Stimulated activated CD4-positive, alpha-beta T cell treated with anti-CD3 and anti-CD28 coated beads, Interleukin-1b, Interleukin-23, amount 100 ng/mL, for 48 hours (primary cell): Measurements from ENCODE around the gene SLC35A3.
"Not testable (repeated sequence)": the region's sequence is repeated elsewhere in the genome, so short reads cannot be mapped to it uniquely, and the experiment has no call there.

Experiments used
- DNase-seq: peaks from one replicate; pipeline ENCODE4 v3.0.0-alpha.2; 2020

The SLC35A3 gene

GRCh38 chr1:100036718-100037655 is 67.2 kb downstream of the SLC35A3 start:
- DNase-seq = no peak

- DNase-seq = no peak
These were observed 67.8 kb downstream of the SLC35A3 start for GRCh38 chr1:100037656-100037926.

DNA sequence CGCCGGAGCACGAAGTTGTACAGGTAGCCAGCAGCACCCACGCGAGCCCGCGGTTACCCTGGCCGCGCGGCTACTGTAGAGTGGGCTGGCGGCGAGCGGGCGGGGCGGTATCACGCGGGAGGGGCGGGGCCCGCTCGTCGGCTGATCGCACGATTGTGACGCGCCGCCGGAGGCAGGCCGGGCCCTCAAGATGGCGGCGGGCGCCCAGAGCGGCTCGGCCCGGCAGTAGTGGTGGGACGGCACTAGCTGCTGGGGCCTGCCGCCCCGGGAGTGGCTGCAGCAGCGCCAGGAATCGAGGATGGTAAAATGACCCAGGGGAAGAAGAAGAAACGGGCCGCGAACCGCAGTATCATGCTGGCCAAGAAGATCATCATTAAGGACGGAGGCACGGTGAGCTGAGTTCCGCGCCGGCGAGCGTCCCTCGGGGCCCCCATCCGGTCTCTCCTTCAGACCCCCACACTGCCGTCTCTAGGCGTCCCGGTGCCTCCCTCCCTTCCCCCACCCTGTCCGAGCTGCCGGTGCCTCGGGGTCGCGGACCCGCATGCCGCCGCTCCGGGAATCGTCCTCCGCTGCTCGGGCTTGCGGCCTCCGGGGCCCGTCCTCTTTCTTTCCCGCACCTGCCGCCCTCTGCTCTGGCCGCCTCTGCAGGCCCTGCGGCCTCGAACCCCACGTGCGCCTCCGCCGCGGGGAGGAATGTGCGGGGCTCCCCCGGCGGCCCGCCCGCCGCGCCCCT is 68.3 kb downstream of the SLC35A3 start:
- DNase-seq = peak; percentile 89

DNA sequence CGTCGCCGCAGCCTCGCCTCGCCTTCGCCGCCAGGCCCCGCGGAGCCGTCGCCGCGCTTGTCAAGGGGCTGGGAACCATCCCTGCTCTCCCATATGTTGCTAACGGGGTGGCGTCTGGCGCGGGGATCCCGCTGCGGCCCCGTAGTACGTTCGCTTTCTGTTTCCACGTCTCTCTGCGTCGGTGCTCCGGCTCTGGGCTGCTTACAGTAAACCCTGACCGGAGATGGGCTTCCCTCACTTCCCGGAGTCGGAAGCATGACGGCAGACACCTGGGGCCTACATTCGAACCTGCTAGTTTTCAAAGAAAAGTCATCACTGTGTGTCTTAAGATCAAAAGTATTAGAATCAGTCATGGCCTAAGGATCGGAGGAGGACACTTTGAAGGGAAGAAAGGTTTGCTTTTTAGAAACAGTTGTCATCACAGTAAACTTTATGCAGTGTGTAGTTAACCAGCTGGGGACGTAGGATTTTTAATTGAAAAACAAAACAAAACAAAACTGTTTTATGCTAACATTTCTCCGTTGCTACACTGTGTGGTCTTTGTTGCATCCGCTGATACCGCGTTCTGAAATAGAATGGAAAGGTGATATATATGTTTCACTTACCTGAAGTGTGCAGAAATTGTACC is 69.0 kb downstream of the SLC35A3 start:
- DNase-seq = peak; percentile 91

- no peak for DNase-seq
These were observed 69.8 kb downstream of the SLC35A3 start for GRCh38 chr1:100039591-100039990.

DNA sequence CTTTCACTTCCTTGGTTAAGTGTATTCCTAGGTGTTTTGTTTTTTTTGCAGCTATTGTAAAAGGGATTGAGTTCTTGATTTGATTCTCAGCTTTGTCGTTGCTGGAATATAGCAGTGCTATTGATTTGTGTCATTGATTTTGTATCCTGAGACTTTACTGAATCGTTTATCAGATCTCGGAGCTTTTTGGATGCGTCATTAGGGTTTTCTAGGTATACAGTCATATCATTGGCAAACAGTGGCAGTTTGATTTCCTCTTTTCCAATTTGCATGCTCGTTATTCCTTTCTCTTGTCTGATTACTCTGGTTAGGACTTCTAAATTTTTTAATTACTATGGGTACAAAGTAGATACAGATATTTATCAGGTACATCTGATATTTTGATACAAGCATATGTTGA is 75.4 kb downstream of the SLC35A3 start:
- DNase-seq = no peak

- not testable (repeated sequence) for DNase-seq
These were observed 77.5 kb downstream of the SLC35A3 start for GRCh38 chr1:100047235-100047708.

GRCh38 chr1:100050139-100050538 is 80.3 kb downstream of the SLC35A3 start:
- DNase-seq = no peak

DNA sequence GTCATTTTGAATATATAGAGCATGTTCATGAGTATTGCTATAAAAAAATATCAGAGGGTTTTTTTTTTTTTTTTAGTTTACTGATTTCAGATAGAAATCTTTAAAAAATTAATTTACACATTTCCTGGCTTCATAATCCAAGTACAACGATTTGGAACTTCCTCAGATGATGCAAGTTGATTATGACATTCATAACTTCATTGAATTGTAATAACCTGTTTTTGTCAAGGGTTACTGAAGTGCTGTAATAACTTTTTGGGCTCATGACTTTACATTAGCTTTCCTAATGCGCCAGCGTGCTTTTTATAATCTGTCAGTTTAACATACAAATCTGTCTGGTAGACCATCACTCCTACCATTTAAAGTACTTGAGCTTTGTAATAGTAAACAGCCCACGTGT is 81.6 kb downstream of the SLC35A3 start:
- DNase-seq = no peak

- no peak for DNase-seq
These were observed 82.1 kb downstream of the SLC35A3 start for GRCh38 chr1:100051893-100052292.

DNA sequence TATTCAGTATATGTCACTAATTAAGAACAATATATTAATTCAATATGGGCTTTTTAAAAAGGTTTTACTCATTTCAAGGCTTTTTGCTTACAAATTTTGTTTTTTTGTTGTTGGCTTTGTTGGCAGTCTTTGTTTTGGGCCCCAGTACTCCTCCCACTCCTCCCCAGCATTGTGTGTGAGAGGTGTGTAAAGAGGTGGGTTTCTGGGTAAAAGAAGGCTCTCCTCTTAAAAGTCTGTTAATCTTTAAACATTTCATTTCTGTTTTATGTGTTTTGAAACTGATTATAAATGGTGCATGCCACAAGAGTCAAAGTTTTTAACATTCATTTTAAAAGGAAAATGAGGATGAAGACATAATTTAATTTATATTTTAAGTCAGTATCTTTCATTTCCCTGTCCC is 83.3 kb downstream of the SLC35A3 start:
- no peak for DNase-seq

- no peak for DNase-seq
These were observed 83.9 kb downstream of the SLC35A3 start for GRCh38 chr1:100053727-100054126.

DNA sequence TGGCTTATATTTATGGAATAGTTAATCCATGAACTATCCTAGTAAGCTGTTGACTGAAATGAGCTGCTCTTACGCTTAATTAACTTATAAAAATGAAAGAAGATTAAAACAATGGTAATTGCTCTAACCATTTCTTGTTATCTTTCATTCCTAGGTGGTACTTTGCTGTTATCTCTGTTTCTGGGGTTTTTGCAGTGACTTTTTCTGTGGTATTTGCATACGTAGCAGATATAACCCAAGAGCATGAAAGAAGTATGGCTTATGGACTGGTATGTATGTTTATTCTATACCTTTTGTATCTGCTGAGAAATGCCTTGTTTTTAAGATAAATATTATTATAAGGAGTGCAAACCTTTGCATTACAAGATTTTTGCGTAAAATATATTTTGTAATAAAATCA is 91.9 kb downstream of the SLC35A3 start:
- no peak for DNase-seq

DNA sequence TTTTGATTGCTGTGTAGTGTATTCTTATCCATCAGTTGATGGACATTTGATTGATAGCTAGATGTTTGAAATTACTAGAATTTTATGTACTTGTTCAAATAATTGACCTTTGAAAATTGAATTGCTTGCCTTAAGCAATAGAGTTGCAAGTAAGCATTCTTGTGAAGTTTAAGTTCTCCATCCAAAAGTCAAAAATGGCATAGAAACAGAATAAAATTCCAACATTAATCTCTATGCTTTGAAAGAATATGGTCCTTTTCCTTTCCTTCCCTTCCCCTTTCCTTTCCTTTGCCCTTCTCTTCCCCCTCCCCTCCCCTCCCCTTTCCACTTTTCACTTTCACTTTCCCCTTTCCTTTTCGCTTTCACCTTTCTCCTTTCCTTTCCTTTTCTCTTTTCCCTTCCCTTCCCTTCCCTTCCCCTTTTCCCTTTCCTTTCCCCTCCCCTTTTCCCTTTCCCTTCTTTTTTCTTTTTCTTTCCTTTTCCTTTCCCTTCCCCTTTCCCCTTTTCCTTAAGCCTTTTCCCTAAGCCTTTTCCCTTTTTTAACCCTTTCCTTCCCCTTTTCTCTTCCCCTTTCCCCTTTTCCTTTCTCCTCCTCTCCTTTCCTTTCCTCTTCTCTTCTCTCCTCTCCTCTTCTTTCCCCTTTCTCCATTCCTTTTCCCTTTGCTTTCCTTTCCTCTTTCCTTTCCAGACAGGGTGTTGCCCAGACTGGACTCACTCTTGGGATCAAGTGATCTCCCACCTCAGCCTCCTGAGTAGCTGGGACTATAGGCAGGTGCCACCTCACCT is 95.6 kb downstream of the SLC35A3 start:
- no peak for DNase-seq

DNA sequence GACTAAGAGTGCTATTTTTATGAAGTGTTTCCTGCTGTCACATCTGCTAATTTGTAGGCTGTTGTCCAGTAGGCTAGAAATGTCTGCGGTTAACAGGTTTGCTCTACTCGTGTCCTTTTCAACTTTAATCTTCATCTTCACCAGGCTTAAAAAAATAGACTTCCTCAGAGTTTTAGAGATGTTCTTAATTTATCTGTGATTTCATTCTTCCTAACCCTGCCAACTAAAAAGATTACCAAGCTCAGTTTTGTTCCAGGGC is 96.1 kb downstream of the SLC35A3 start:
- DNase-seq = no peak

GRCh38 chr1:100070201-100070939 is 100.6 kb downstream of the SLC35A3 start:
- no peak for DNase-seq

- no peak for DNase-seq
These were observed 103.7 kb downstream of the SLC35A3 start for GRCh38 chr1:100073531-100073930.

DNA sequence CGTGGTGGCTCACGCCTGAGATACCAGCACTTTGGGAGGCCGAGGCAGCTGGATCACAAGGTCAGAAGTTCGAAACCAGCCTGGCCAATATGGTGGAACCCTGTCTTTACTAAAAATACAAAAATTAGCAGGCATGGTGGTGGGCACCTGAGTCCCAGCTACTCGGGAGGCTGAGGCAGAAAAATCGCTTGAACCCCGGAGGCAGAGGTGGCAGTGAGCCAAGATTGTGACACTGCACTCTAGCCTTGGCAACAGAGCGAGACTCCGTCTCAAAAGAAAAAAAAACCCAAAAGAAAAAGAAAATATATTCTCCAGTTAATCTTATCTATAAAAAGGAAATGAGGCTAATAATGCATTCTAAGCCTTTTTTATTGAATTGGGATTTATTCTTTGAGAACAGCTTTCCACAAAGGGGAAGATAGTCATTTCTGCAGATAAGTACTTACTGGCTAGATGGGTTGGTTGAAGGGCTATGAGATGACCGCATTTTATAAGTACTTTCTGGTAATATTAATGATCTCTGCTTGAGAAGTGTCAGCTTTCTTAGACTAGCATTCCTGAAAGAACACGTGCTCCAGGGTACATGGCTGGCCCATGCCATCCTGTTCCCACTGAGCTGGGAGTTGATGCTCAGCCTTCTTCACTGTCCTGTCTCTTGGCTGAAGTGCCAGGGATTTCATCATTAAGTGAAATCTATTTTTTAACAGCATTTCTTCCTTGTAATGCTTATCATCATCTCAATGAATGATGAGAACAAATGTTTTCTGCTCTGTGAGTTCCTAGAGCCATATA is 105.0 kb downstream of the SLC35A3 start:
- no peak for DNase-seq

DNA sequence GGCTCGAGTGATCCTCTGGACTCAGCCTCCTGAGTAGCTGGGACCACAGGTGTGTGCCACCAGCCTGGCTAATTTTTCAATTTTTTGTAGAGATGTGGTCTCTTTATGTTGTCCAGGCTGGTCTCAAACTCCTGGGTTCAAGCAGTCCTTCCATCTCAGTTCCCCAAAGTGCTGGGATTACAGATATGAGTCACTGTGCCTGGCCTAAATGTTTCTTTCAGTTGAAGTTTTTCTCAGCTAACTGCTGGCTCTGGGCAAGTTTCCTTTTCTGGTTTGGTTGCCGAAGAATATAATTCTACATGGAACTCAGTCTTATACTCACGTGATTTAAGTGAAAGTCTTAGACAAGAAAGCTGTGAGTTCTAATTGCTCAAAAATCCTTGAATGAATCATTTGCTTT is 106.0 kb downstream of the SLC35A3 start:
- DNase-seq = no peak

DNA sequence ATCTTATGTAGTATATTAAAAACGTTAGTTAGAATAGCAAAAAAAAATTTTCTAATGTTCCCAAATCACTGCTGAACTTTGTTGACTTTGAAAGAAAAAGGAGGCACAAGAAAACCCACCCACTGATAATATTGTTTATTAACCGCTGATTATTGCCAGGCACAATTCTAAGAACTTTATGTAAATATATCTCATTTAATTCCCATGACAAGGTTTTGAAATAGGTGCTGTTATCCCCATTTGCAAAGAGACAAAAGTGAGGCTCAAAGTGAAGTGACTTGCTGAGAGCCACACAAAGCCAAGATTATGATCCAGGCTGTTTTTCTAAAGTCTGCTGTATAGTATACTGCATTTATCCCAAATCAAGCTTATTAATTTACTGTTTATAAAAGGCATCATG is 106.5 kb downstream of the SLC35A3 start:
- DNase-seq = no peak

DNA sequence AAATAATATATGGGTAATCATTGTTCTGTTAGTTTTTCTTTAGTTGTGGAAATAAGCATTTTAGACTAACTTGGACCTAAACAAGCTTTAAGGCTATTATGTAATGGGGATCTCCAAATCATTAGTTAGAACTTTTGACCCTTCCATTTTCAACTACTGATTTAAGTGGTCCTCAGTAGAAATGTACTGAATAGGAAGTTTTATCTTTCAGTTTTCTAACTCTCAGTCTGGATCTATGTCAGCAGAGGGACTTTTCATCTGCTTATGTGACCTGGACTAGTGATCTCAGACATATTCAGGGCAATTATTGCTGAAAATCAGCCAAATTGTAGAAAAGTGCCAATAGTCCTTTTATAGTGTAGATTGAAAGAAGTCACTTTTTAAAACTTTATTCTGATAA is 106.9 kb downstream of the SLC35A3 start:
- DNase-seq = no peak

DNA sequence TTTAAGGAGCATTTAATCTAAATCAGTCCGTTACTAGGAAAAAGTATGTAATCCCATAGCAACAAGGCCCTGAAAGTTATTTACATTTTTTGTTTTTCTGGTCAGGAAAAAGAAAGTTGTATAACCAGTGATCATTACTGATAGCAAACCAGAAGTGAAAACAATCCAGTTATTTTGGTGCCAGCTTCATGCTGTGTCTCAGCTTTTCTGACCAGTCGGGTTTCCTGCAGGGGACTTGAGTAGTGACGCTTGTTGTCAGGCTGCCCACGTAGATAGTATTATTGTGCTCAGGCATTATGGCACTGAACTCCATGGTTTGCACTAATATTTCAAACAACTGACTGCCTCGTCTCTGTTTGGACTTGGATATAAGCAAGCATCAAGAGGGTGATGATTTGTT is 107.7 kb downstream of the SLC35A3 start:
- DNase-seq = no peak
